HG02884 (cell line): Measurements from ENCODE around the gene KLHDC4.

Experiments
- ATAC-seq: cut with Tn5 transposase; IDR thresholded peaks from one replicate; pipeline ENCODE4 v1.9.1; 2021; ENCODE audit warnings: mild to moderate bottlenecking, moderate library complexity; ENCODE audit not compliant: unreplicated experiment

The KLHDC4 gene

DNA sequence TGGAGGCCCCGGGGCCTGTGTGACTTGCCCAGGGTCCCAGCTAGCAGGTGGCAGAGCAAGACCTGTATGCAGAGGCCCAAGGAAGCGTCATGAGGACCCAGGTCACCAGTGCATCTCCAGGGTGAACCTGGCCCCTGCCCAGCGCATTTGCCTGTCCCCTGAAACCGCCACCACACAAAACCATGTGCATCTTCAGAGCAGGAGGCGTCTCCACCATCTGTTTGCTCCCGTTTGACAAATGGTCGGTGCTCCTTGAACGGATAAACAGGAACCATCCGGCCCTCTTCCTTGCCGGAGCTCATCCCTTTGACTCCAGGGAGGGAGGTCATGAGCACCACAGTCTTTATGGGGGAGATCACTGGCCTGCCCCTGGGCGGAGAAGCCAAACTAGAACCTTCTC lies 101.0 kb downstream of the KLHDC4 start:
- ATAC-seq, result no peak

DNA sequence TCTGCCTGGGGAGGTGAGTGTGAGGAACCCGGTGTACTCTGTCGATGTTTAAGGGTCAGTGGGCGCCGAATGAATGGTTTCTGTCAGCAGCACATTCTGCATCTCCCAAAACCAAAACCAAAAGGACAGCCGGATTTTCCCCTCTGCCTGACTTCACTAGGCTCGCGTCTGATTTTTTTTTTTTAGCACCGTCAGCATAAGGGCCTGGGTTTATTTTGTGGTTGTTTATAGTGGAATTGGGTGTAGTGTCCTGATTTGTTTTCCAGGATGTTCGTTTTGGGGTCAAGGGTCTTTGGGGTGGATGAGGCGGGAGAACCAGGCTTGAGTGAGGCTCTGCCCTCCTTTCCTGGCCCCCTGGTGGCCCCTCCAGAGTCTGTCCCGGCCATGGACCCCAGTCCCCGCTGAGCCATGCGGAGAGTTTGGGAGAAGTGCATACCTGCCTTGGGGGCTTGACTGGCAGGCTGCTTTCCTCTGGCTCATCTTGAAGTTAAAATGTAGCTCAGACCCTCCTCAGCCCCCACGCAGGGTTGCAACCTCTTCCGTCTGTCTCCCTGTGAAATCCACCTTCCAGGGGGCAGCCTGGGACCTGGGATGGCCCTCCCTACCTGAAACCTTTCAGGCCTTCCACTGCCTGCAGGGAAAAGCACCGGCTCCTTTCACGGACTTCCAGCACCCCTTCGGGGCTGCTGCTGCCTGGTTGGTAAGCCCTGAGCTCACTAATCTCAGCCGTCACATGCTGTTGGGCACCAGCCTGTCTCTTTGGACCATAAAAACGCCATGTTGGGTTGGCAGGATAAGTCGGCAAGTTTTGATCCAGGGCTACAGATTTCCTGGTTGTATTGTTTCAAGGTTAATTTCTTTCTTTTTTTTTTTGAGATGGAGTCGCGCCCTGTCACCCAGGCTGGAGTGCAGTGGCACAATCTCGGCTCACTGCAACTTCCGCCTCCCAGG lies 103.3 kb downstream of the KLHDC4 start:
- ATAC-seq, result no peak

DNA sequence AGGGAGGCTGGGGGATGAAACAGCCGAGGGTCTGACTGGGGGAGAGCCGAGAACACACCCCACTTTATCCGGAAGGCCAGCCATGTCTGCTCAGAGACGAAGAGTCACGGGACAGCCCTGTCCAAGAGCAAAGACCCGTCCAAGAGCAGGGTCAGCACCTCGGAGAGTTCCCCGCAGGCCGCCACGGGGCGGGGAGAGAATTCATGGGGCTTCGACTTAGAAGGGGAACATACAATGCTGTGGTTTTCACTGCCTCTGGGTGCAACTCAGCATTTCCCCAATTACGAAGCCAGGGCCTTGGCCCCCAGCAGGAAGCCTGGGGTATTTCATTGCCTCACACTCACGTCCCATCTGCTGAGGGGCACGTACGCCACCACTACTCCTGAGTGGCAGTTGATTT lies 104.2 kb downstream of the KLHDC4 start:
- no peak for ATAC-seq

DNA sequence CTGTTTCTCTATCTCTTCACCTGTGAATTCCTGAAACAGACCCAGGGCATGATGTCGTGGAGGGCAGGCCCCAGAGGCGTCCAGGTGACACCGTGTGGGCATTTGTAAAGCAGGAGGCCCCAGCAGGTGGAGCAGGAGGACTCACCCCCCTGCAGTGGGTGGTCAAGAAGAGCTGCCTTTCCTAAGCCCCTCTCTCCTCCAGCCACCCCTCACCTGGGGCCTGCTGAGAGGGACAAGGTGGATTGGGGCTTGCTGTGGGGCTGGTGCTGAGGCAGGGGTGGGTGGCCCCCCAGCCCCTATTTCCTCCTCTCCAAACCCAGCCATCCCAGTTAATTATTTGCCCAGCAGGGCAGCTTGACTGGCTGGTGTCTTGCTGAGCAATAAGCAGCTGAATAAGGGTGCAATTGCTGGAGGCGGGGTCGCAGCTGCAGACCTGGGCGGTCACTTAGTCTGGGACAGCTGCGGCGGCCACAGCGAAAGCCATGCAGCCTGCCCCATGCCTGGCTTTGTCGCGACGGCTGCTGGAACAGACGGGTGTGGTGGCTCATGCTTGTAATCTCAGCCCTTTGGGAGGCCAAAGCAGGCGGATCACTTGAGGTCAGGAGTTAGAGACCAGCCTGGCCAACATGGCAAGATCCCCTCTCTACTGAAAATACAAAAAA lies 107.1 kb downstream of the KLHDC4 start:
- ATAC-seq, result no peak
